OCI-LY7 (cell line): ENCODE data around the gene AOC3.

Experiments
- EZH2phosphoT487 ChIP-seq: fragments of 200-600 bp; sonication (generic); IDR thresholded peaks from 2 replicates; pipeline ENCODE4 v1.6.1; 2018; ENCODE audit warnings: low read depth, borderline replicate concordance, mild to moderate bottlenecking, mixed run types, antibody characterized with exemption, low read length, moderate library complexity, mixed read lengths
- TF ChIP-seq, protein P1 (sequence below): fragments of 200-600 bp; sonication (generic); conservative IDR thresholded peaks from 2 replicates; pipeline ENCODE4 v1.5.1; 2014; ENCODE audit warnings: mild to moderate bottlenecking, antibody characterized with exemption, low read length, moderate library complexity, mixed read lengths

DNA sequence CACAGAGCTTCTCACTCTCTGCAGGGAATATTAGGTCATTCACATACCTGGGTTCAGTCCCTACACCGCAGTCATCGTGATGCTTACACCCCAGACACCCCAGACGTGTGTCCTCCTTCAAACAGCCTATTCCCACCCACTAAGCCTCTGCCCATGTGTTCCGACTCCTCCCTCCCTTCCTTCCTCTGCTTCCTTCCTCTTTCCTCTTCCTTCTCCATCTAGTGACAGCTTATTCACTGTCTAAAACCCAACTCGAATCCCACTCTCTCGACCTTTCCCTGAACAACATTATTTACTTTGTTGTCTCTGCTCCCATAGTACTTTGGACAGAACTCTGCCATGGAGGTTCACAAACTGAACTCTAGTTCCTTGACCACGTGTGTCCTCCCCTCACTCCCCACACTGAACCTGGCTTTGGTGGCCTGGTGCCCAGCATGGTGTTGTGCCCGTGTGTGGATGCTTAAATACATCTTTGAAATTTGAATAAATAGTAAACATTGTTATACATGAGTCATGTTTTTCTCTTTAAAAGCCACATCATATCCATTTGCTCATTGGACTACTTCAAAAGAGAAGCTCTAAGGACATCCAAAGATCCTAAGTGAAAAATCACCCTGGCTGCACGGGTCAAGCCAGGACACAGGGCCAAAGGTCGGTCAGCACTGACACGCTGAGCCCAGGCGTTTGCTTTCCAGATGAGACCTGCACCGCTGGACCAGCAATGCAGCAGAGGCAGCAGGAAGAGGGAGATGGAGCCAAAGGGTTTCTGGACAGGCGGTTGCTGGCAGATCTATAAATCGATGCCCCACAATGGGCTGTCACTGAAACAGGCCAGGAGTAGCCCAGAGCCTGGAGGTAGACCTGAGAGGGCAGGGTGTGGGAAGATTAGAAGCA, 35.5 kb downstream of the AOC3 start:
- TF ChIP-seq, protein P1, sequence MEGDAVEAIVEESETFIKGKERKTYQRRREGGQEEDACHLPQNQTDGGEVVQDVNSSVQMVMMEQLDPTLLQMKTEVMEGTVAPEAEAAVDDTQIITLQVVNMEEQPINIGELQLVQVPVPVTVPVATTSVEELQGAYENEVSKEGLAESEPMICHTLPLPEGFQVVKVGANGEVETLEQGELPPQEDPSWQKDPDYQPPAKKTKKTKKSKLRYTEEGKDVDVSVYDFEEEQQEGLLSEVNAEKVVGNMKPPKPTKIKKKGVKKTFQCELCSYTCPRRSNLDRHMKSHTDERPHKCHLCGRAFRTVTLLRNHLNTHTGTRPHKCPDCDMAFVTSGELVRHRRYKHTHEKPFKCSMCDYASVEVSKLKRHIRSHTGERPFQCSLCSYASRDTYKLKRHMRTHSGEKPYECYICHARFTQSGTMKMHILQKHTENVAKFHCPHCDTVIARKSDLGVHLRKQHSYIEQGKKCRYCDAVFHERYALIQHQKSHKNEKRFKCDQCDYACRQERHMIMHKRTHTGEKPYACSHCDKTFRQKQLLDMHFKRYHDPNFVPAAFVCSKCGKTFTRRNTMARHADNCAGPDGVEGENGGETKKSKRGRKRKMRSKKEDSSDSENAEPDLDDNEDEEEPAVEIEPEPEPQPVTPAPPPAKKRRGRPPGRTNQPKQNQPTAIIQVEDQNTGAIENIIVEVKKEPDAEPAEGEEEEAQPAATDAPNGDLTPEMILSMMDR = no peak
- no peak for TF ChIP-seq EZH2phosphoT487
